22Rv1 (cell line): Measurements from ENCODE around the gene TMEM63C.

Source experiments
- ZFX ChIP-seq: fragments of 450-650 bp; IDR thresholded peaks from 2 replicates; pipeline ENCODE4 v1.6.1; 2017; ENCODE audit warnings: antibody characterized with exemption, borderline replicate concordance
- TF ChIP-seq, protein P1 (sequence below): fragments of 450-650 bp; IDR thresholded peaks from 2 replicates; pipeline ENCODE4 v1.5.1; 2017; ENCODE audit warnings: mild to moderate bottlenecking

- TF ChIP-seq, protein P1, sequence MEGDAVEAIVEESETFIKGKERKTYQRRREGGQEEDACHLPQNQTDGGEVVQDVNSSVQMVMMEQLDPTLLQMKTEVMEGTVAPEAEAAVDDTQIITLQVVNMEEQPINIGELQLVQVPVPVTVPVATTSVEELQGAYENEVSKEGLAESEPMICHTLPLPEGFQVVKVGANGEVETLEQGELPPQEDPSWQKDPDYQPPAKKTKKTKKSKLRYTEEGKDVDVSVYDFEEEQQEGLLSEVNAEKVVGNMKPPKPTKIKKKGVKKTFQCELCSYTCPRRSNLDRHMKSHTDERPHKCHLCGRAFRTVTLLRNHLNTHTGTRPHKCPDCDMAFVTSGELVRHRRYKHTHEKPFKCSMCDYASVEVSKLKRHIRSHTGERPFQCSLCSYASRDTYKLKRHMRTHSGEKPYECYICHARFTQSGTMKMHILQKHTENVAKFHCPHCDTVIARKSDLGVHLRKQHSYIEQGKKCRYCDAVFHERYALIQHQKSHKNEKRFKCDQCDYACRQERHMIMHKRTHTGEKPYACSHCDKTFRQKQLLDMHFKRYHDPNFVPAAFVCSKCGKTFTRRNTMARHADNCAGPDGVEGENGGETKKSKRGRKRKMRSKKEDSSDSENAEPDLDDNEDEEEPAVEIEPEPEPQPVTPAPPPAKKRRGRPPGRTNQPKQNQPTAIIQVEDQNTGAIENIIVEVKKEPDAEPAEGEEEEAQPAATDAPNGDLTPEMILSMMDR: no peak
- no peak for TF ChIP-seq ZFX
These were observed 32.6 kb downstream of the TMEM63C start for GRCh38 chr14:77214216-77214615.
